Endometrial microvascular endothelial cells (primary cell): Measurements from ENCODE around the gene EFCAB9. TPM values are rescaled to one million over a fixed set of nuclear protein-coding genes. Genes with fewer than 3 reads are reported as not detected.

Source experiments
- in situ Hi-C: cut with HindIII; loops from 2 replicates; pipeline ENCODE4 v1.10.0; 2017; ENCODE audit warnings: low sequenced_read_pairs, low pct_unique_long_range_greater_than_20kb; ENCODE audit errors: inconsistent ontology term
- total RNA-seq: library from RNA; depleted of rRNA; stranded (reverse); fragments of >200 nt; gene quantifications from one replicate; pipeline ENCODE4 v1.2.3, GENCODE V29; 2015; ENCODE audit errors: inconsistent ontology term

EFCAB9 gene
- total RNA-seq, 1 donor from 2014 or later, result not detected

DNA sequence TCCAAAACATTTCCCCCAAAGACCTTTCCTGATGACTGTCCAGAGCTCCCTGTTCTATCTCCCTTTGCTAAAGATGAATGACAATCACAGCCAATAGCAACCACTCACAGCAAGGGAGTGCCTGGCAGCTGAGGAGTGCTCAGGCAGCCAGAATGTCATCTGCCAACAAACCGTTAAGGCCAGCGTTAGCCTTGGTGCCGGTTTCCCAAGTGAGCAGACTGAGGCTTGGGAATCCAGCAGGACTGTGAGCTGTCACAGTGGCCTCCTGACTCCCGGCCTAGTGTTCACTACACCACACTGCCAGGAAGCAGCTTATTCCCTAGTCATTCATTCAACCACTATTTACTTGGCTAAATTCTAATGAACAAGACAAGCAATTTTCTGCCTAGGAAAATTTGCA, 30.6 kb upstream of the EFCAB9 start:
- in situ Hi-C loops, result no loop called here

DNA sequence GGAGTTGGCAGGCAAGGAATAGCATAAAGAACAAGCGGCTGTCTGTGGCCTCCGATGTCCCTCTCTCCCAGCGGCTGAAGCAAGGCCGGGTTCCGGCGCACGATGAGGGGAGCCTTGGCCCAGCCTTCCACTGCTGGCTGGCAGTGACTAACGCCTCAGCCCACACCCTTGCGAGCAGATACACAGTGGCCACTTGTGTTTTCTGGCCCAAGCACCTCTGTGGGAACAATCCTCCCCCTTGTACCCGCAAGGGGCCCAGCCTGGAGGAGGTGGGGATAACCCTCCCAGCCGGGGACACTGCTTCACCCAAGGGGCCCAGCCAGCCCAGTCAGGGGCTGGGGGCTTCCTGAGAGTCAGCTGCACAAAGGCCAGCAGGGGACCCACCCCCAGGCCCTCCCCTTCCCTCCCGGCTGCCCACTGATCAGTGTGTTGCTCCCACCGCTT, 29.2 kb upstream of the EFCAB9 start:
- in situ Hi-C loops, result no loop called here

DNA sequence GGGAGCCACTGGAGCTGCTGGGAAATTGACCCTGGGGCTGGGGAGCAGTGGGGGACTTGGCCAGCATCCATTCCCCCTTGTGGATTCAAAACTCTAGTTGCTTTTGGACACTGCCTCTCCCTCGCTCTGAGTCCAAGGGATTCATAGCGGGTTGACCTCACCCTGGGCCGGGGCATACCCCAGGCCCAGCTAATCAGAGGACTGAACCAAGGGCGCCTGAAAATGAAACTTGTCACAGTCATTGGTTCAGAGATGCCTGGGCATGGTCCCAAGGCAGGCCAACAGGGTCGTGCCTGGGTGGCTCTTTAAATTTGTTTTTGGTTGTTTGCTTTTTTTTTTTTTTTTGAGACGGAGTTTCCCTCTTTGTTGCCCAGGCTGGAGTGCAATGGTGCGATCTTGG, 28.5 kb upstream of the EFCAB9 start:
- in situ Hi-C loops, result no loop called here

DNA sequence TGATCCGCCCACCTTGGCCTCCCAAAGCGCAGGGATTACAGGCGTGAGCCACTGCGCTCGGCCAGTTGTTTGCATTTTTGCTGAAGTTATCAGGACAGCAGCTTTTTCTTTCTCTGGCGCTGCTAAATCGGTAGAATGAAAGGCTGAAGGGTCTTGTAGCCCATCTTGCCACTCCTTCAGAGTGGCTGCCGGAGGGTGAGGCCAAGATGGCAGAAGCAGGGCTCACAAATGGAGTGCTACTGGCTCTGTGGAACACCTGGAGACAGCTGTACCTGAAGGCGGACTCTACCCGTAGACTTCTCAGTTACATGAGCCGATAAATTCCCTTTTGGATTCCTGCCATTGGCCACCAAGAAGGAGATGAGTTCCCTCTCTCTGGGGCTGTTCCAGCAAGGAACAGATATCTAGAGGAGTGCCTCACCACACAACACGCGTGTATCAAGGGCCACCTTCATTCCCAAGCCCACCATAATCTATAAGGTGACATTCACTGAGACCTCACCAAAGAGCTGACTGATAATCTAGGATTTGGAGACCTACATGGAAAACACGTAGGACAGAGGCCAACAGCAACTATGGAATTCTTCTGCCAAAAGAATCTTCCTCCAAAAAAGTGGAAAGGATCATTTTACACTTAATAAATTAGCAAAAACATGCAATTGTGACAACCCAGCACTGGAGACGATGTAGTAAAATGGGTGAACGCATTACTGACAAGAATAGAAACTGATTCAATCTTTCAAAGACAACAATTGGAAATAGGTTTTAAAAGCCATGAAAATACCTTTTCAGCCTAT, 27.7 kb upstream of the EFCAB9 start:
- in situ Hi-C loops, result no loop called here

DNA sequence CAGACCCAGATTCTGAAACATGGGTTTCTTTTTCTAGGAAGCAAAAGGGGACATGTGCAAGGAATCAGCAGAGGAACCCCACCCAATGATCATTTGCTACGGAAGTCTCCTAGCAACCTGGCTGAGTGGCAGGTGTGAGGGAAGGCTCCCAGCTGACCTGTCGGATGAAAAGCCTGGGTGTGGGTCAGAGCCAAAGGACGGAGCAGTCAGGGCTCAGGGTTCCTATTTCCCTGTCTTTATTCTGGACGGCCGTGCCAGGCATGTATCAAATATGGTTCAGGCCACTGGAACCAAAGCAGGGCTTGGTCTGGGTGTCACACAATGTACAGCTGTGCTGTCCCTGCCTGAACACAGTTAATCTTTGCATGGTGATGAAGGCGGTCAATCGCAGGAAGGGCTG, 26.1 kb upstream of the EFCAB9 start:
- in situ Hi-C loops, result no loop called here

DNA sequence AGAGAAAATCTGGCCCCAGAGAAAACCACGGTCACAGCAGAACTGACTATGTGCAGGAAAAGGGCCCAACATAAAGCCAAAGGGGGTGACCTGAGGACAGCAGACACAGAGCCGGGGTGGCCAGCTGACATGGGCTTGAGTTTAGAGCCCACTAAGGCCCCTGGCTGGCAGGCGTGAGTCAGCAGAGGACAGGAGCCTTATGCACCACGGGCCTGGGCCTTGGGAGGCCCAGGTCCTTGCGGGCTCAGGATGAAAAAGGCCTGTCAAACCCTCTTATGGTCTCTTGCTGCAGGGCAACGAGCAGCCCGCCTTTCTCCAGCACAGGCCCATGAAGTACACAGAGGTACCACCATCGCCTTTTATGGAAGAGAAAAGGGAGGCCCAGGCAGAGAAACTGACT, 25.7 kb upstream of the EFCAB9 start:
- in situ Hi-C loops, result no loop called here

DNA sequence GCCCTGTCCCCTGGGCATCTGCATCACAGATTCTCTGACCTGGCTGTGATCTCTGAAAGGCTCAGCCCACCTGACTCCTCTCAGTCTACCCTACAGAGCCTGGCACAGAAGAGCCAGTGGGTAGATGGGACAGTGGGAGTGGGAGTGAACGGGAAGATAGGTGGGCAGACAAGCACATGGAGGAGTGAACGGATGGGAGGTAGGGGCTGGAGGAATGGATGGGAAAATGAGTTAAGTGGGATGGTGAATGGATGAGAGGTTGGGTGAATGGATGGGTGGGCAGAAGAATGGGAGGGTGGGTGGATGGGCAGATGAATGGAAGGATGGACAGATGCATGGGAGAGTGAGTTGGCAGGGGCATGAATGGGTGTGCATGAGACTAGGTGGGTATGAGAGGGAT, 24.8 kb upstream of the EFCAB9 start:
- in situ Hi-C loops, result no loop called here

DNA sequence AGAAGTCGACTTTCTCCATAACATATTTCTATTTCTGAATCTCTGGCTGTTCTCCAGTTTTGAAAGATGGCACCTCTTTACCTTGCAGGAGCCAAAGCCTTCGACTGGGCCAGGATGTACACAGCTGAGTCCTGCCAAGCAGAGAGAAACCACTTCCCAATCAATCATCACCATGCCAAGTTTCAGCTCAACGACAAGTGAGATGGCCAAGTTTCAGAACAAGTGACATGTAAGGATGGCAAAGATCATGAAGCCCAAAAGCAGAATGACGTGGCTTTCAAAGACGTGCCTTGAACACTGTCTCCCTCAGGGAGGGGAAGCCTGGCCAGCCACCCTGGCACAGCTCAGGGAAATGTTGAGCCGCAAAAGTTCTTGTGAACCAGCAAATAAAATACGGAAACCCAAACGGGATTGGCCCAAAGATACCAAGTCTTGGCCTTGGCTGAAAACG, 23.7 kb upstream of the EFCAB9 start:
- in situ Hi-C loops, result no loop called here

DNA sequence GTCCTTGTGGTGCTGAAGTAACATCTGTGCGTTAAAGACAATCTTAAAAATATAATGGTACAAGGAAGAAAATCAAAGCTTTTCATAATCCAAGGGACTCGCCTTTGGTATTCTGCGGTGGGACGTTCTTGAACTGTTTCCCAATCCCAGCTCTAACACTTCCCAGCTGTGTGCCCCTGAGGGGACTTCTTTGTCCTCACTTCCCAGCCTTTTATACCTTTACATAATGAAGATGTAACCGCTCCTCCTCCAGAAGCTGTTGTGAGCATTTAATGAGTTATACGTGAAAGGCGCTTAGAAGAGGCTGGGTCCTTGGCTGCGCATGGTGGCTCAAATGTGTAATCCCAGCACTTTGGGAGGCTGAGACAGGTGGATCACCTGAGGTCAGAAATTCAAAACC, 22.9 kb upstream of the EFCAB9 start:
- in situ Hi-C loops, result no loop called here

DNA sequence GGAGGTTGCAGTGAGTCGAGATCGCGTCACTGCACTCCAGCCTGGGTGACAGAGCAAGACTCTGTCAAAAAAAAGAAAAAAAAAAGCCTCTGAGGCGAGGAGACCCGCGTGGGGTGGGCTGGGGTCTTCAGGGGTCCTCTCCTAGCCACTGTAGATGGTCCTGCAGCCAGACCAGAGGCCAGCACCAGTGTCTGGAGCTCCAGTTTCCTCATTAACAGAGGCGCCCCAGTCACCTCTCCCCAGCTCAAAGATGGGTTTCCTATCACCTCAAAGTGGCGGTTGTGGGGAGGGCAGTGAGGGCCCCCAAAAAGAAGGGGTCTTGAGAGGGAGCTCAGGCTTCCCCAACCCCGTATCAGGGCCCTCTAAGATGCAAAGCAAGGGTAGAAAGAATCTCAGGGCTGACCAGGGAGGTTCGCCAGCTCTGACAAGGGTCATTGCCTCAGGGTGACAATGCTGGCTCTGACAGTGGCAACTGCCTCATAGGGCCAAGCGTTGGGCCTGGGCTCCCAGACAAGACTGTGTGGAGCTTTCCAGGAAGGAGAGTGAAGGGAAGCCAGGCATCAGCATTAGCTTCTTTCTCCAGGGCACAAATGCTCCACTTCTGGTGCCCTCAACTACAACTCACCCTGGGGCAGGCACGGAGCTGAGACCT, 20.9 kb upstream of the EFCAB9 start:
- in situ Hi-C loops, result no loop called here

DNA sequence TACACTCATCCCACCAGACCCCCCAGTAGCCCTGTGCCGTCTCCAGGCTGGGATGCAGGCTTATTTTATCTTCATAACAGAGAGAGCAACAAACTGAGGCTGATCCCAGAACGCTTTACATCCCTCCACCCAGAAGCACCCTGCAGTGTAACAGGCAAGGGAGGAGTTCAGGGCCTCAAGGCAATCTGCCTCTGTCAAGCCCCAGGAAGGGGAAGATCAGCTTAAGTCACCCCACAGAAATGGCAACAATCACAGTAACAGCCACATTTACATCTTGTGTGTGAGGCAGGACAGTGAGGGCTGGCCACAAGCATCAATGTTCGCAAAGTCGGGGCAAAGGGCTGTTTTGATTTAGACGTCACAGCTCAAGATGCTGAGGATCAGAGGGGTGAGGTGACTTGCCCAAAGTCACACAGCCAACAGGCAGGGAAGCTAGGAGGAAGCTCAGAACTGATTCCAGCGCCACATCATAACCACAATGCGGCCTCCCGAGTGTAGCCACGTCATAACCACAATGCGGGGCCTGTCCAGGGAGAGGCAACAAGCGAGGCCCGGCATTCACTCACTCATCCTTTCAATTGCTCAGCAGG, 20.3 kb upstream of the EFCAB9 start:
- in situ Hi-C loops, result no loop called here

DNA sequence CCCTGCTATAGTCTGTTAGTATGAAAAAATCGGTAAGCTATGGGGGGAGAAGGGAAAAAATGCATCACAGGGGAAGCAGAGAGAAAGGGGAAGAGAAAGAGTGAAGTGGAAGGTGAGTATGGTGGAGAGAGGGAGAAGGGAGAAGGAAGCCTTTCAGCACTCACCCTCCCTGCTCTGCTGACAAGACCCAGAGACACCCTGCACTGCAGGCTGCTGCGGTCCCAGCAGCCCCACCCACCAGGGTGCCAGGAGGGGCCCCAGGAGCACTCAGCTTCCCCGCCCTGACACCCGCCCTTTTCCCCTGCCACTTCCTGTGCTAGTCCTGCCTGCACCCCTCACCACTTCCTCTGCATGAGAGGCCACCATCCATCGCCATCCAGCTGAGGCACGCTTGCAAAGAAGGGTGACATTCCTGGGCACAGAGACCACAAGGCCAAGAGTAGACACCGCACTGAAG, 18.7 kb upstream of the EFCAB9 start:
- in situ Hi-C loops, result no loop called here

DNA sequence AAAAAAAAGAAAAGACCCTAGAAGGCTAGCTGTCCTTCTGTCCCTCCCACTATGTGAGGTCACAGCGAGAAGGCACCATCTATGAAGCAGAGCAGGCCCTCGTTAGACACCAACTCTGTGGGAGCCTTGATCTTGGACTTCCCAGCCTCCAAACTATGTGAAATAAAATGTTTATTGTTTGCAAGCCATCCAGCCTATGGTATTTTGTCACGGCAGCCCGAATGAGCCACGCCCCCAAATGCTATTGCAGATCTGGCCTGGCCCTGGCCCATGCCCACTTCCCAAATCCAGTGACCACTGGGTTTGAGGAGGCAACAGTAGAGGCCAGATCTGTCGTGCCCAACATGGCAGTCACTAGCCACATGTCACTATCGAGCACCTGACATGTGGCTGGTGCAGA, 16.8 kb upstream of the EFCAB9 start:
- in situ Hi-C loops, result no loop called here

DNA sequence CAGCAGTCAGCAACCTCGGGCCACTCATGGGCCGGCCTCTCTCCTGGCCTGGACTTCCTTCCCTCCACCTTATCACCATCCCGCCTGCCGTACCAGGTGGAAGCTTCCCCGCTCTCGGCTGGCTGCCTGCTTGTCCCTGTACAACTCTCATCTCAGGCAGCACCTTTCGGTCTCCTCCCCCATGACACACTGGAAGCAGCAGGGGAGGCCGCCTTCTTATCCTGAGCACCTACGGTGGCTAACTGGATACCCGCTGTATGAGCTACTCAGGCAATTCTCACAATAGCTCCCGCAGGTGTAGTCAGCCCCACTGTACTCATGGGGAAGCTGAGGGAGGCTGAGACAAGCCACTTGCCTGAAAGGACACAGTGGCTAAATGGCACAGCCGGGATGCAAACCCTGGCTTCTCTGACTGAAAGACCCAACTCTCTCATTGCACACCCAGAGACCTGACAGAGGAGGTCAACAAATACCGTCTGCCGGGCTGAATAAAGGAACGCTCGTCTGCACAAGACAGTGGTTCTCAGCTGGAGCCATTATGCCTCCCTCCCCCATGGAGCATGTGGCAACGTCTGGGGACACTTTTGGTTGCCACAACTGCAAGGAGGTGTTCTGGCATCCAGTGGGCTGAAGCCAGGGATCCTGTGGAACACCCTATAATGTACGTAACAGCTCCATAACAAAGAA, 15.5 kb upstream of the EFCAB9 start:
- in situ Hi-C loops, result no loop called here

DNA sequence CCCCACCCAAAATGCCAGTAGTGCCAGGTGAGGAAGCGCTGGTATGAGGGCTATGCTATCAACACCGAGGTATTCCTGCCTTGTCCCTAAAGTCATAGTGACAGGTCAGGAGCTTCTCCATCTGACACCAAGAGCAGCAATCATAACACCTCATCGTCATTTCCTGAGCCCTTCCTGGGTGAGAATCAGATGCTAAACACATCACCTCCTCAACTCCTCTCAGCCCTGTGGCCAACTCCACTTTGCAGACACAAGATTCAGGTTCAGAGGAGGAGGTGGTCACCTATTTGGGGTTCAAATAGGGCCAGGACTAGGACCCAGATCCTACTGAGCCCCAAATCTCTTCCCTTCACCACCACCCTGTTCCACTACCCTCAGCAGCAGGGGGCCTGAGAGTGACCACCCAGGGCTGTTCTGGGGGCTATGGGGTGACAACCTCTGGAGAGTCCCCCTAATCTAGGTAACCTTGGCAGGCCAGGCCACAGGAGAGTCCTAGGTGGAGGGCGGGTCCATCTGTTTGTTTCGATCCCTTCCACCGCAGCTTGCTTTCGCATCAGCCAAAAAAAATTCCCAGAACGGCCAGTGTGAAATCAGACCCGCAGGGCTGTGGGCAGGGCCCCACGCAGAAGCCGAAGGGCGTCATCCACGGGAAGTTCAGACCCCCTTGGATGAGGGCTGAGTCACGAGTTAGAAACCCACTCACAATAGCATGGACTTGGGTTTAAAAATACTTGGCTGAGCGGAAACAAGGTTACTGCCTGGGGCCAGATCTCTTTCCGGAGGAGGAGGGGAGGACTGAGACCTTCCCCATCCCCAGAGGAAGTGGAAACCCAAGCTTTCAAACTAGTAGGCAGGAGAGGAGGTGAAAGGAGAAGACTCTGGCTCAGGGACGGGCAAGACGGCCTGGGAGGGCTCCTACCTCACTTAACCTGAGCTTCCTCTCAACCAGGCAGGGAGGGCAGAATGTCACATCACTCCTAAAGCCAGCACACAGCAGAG, 14.7 kb upstream of the EFCAB9 start:
- in situ Hi-C loops, result no loop called here

DNA sequence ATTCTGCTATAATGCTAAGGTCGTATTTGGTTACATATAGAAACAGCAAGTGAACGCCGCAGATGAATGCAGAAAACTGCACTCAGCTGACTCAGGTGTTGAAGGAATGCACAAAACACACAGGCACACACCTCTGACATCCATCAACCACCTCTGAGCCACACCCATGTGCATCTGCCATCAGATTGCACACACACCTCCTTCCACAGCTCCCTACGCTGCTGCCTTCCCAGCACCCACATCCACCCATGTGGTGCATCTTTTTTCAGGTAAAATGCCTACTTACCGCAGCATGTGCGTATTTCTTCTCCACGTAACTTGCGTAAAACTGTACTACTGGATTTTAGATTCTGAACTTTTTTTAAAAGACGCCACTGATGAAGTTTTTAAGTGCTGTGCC, 13.0 kb upstream of the EFCAB9 start:
- in situ Hi-C loops, result no loop called here

DNA sequence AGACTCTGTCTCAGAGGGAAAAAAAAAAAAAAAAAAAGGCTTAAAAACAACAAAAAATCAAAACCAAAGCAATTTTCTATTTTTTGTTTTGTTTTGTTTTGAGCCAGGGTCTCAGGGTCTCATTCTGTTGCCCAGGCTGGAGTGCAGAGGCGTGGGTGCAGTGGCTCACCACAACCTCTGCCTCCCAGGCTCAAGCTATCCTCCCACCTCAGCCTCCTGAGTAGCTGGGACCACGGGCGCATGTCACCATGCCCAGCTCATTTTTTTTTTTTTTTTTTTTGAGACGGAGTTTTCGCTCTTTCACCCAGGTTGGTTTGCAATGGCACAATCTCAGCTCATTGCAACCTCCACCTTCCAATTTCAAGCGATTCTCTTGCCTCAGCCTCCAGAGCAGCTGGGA, 11.7 kb upstream of the EFCAB9 start:
- in situ Hi-C loops, result no loop called here

DNA sequence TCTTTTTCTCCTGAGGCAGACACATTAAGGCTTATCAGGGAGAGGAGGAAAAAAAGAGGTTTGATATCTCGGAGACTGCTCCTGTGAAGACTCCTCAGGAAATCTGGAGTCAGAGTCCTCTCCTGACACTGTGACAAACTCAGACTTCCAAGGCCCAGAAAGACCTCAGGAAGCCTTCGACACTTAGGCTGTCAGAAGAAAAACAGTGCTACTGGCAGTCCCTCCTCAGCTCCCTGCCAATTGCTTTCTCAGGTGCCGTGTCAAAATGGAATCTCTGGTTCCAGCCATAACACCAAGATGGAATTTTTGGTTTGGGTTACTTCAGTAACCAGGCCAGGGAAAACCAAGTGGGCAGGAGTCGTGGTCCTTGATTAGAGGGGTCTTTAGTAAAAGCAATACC, 10.1 kb upstream of the EFCAB9 start:
- in situ Hi-C loops, result no loop called here
